HepG2 (cell line): Measurements from ENCODE around the gene NCOA7. TPM values are rescaled to one million over a fixed set of nuclear protein-coding genes. Genes with fewer than 3 reads are reported as not detected.

Experiments used
- ATF1 ChIP-seq: IDR thresholded peaks from 2 replicates; pipeline ENCODE4 v1.6.1; 2016; ENCODE audit warnings: mild to moderate bottlenecking, control low read depth
- HNF4G ChIP-seq, 2 experiments: sonication (generic) in 1 of 2; formaldehyde crosslinking in 1 of 2; IDR thresholded peaks; 2 replicates each; pipeline versions ENCODE4 v1.4.0 to v1.6.1; 2011 to 2020; ENCODE audit warnings: borderline replicate concordance in 2 of 2, low read depth in 2 of 2, mild to moderate bottlenecking in 2 of 2, low read length in 1 of 2, missing genetic modification reagents in 1 of 2, moderate library complexity in 1 of 2
- KDM4B ChIP-seq: sonication (generic); formaldehyde crosslinking; IDR thresholded peaks from 2 replicates; pipeline ENCODE4 v1.4.0; 2020; ENCODE audit warnings: missing genetic modification reagents
- RFXANK ChIP-seq: IDR thresholded peaks from 2 replicates; pipeline ENCODE4 v1.6.1; 2016
- ZBTB20 ChIP-seq: sonication (generic); formaldehyde crosslinking; IDR thresholded peaks from 2 replicates; pipeline ENCODE4 v1.8.1; 2023; ENCODE audit warnings: missing genetic modification reagents, low read depth, mild to moderate bottlenecking, borderline replicate concordance
- ZBTB26 ChIP-seq: IDR thresholded peaks from 2 replicates; pipeline ENCODE4 v1.6.1; 2016; ENCODE audit warnings: missing compliant biosample characterization, missing genetic modification reagents, borderline replicate concordance
- ZBTB49 ChIP-seq: sonication (generic); formaldehyde crosslinking; IDR thresholded peaks from 2 replicates; pipeline ENCODE4 v1.4.0; 2020; ENCODE audit warnings: missing genetic modification reagents, borderline replicate concordance
- ZNF256 ChIP-seq: sonication (generic); formaldehyde crosslinking; conservative IDR thresholded peaks from 2 replicates; pipeline ENCODE4 v1.4.0; 2020; ENCODE audit warnings: missing genetic modification reagents
- ZNF33A ChIP-seq: sonication (generic); formaldehyde crosslinking; IDR thresholded peaks from 2 replicates; pipeline ENCODE4 v1.5.1; 2020; ENCODE audit warnings: missing genetic modification reagents, mild to moderate bottlenecking, moderate library complexity, borderline replicate concordance
- polyA plus RNA-seq, 8 experiments: library from polyadenylated mRNA; depleted of rRNA in 3 of 8; stranded (reverse) in 7 of 8; unstranded in 1 of 8; fragments of >200 nt; fragmentation: Illumina TruSeq in 4 of 8; extraction: Trizol in 4 of 8; gene quantifications; 2 replicates each; pipeline versions ENCODE4 v1.2.1 to v1.2.3, GENCODE V29; 2011 to 2016; ENCODE audit warnings: low read depth in 4 of 8, missing spikeins in 1 of 8, mixed read lengths in 1 of 8; ENCODE audit not compliant: insufficient read depth in 1 of 8
- total RNA-seq, 5 experiments: library from RNA; depleted of rRNA; stranded (reverse); fragments of >200 nt; fragmentation: Illumina TruSeq; extraction: Trizol; gene quantifications; 2 replicates each; pipeline ENCODE4 v1.2.3, GENCODE V29; 2016; ENCODE audit warnings: low read depth in 1 of 5
- TF ChIP-seq, protein P1 (sequence below), 2 experiments: fragments of 450-650 bp in 1 of 2; sonication (generic) in 1 of 2; formaldehyde crosslinking in 1 of 2; IDR thresholded peaks; 2 replicates each; pipeline versions ENCODE4 v1.6.1 to v1.8.0; 2016 to 2022; ENCODE audit warnings: antibody characterized with exemption in 1 of 2, mild to moderate bottlenecking in 1 of 2, missing genetic modification reagents in 1 of 2
- TF ChIP-seq, protein P2 (sequence below): sonication (generic); formaldehyde crosslinking; IDR thresholded peaks from 2 replicates; pipeline ENCODE4 v1.4.0; 2020; ENCODE audit warnings: missing genetic modification reagents

Gene NCOA7
- total and polyA plus RNA-seq, 2 of the 13 experiments (the other 11 are each of a cell fraction or from before 2014, with no cell fraction given), result 13.6 to 20.8 TPM

DNA sequence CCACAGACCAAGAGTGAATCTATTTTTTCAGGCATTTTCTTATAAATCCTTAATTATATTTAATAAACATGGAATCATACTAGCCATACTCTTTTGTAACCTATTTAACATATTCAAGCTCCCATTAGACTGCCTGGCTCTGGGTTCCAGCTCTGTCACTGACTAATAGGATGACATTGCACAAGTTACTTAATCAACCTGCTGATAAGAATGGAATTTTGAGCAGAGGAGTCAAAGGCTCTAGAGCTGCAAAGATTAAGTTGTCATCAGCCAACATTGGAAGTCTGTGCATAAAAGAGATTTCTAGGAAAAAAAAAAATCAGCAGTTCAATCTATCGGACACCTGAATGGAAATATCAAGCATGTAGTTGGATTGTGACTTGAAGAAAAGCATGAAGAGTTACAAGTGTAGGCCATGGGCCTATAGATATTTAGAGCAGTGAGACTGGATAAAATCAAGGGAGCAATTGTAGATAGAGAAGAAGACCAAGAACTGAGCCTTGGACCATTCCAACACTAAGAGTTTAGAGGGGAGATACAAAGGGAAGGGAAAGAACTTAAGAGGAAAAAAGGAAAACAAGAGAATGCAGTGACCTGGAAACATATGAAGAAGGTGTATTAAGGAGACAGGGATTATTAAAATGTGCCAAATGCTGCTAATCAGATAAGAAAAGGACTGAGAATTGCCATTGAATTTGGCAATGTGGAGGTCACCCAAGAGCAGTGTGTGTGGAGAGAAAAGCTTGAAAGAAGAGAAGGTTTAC, 154.8 kb downstream of the NCOA7 start (continued):
- TF ChIP-seq, protein P1, sequence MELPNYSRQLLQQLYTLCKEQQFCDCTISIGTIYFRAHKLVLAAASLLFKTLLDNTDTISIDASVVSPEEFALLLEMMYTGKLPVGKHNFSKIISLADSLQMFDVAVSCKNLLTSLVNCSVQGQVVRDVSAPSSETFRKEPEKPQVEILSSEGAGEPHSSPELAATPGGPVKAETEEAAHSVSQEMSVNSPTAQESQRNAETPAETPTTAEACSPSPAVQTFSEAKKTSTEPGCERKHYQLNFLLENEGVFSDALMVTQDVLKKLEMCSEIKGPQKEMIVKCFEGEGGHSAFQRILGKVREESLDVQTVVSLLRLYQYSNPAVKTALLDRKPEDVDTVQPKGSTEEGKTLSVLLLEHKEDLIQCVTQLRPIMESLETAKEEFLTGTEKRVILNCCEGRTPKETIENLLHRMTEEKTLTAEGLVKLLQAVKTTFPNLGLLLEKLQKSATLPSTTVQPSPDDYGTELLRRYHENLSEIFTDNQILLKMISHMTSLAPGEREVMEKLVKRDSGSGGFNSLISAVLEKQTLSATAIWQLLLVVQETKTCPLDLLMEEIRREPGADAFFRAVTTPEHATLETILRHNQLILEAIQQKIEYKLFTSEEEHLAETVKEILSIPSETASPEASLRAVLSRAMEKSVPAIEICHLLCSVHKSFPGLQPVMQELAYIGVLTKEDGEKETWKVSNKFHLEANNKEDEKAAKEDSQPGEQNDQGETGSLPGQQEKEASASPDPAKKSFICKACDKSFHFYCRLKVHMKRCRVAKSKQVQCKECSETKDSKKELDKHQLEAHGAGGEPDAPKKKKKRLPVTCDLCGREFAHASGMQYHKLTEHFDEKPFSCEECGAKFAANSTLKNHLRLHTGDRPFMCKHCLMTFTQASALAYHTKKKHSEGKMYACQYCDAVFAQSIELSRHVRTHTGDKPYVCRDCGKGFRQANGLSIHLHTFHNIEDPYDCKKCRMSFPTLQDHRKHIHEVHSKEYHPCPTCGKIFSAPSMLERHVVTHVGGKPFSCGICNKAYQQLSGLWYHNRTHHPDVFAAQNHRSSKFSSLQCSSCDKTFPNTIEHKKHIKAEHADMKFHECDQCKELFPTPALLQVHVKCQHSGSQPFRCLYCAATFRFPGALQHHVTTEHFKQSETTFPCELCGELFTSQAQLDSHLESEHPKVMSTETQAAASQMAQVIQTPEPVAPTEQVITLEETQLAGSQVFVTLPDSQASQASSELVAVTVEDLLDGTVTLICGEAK (IDR thresholded peaks at IDR 0.05), result no peak
- TF ChIP-seq, protein P1 (CRISPR knock-in tag; IDR thresholded peaks at IDR 0.05), result no peak
- peak; percentile 10; the same call in 1 of the 2 replicates for TF ChIP-seq HNF4G (IDR thresholded peaks at IDR 0.05; ENCODE audit: borderline replicate concordance, low read depth, low read length)
- TF ChIP-seq HNF4G (CRISPR knock-in tag; IDR thresholded peaks at IDR 0.05; ENCODE audit: borderline replicate concordance, low read depth), result no peak
- TF ChIP-seq ATF1, result peak; percentile 69; the same call in 1 of the 2 replicates
- TF ChIP-seq ZNF33A (CRISPR knock-in tag), result no peak
- TF ChIP-seq ZBTB49 (CRISPR knock-in tag), result no peak
- TF ChIP-seq, protein P2, sequence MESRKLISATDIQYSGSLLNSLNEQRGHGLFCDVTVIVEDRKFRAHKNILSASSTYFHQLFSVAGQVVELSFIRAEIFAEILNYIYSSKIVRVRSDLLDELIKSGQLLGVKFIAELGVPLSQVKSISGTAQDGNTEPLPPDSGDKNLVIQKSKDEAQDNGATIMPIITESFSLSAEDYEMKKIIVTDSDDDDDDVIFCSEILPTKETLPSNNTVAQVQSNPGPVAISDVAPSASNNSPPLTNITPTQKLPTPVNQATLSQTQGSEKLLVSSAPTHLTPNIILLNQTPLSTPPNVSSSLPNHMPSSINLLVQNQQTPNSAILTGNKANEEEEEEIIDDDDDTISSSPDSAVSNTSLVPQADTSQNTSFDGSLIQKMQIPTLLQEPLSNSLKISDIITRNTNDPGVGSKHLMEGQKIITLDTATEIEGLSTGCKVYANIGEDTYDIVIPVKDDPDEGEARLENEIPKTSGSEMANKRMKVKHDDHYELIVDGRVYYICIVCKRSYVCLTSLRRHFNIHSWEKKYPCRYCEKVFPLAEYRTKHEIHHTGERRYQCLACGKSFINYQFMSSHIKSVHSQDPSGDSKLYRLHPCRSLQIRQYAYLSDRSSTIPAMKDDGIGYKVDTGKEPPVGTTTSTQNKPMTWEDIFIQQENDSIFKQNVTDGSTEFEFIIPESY, result no peak
- TF ChIP-seq ZBTB20, result 0 out of 2 replicates have a peak, but pooled peaks have one; percentile 29
- TF ChIP-seq ZNF256 (CRISPR knock-in tag), result no peak
- TF ChIP-seq RFXANK (CRISPR knock-in tag), result no peak
- no peak for TF ChIP-seq KDM4B (CRISPR knock-in tag)
- no peak for TF ChIP-seq ZBTB26 (CRISPR knock-in tag)
